C4-2B (cell line): ENCODE measurements around the gene LAMC3.

ENCODE experiments used
- H3K27ac ChIP-seq: fragments of 450-650 bp; 2 replicates; pipeline ENCODE4 v1.5.1; 2017
- ZFX ChIP-seq: fragments of 450-650 bp; IDR thresholded peaks from 2 replicates; pipeline ENCODE4 v1.6.1; 2017
- TF ChIP-seq, protein P1 (sequence below): fragments of 450-650 bp; conservative IDR thresholded peaks from 2 replicates; pipeline ENCODE4 v1.5.1; 2017; ENCODE audit warnings: mild to moderate bottlenecking

The LAMC3 gene

DNA sequence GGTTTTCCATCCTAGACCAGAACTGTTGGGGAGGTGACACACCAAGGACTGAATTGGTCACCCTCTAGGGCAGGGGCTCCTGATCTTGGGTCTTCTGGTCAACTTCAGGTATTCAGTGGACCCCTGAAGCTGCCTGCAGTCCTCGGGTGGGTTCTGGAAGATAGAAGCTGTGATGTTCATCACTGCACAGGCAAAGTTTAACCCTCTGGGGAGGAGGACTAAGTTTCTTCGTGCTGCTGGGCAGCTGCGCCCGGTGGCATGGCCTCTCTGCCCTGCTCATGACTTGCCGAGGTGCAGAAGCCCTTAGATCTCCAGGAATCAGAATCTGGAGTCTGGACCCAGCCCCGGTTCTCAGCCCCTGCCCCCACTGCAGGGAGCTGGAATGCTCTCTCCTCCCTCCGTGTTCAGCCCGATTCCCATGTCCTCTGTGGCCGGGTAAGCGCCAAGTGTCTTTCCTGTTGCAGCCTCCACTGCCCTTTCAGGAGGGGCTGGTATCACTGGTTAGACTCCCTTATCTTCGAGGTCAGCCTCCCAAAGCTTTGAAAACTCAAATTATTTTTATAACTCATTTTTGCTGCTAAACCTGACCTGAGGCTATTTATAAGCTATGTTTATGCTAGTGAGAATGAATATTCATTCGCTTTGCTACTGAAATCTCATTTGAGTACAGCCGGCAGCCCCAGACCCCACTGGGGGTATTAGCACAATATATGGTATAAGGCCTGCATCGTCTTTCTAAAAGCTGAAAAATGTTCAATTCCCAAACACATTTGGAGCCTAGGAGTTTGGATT, 1.7 kb downstream of the LAMC3 start:
- H3K27ac ChIP-seq: no peak overlapping the region
- TF ChIP-seq ZFX: no peak
- TF ChIP-seq, protein P1, sequence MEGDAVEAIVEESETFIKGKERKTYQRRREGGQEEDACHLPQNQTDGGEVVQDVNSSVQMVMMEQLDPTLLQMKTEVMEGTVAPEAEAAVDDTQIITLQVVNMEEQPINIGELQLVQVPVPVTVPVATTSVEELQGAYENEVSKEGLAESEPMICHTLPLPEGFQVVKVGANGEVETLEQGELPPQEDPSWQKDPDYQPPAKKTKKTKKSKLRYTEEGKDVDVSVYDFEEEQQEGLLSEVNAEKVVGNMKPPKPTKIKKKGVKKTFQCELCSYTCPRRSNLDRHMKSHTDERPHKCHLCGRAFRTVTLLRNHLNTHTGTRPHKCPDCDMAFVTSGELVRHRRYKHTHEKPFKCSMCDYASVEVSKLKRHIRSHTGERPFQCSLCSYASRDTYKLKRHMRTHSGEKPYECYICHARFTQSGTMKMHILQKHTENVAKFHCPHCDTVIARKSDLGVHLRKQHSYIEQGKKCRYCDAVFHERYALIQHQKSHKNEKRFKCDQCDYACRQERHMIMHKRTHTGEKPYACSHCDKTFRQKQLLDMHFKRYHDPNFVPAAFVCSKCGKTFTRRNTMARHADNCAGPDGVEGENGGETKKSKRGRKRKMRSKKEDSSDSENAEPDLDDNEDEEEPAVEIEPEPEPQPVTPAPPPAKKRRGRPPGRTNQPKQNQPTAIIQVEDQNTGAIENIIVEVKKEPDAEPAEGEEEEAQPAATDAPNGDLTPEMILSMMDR: no peak

DNA sequence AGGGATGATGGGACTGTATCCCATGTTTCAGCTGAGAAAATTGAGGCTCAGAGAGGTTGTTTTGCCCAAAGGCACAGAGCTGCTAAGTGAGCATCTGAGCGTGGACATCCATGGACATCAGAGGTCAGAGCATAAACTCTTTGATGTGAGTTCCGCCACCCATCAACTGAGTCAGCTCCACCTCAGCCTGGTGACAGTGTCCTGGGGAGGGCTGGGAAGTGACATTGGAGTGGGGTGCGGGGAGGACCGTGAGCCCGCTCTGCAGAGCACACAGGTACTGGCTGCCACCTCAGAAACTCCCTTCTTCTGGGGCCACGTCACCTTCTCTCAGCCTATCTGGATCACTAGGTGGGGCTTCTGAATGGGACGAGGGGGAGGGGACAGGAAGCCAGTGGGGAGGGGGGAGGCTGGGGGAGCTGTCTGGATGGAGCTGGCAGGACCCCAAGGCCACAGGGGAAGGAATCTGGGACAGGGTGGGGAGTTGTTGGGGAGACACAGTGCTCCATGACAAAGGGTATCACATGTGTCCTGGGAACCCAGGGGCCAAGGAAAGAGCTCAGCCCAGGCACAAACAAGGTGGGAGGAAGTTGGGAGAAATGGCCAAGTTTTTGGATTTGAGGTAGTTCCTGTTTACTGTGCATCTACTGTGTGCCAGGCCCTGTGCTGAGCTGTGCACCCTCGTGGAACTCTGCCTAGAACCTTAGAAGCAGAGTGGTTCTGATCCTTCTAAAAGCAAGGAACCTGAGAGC, 2.5 kb downstream of the LAMC3 start:
- no peak overlapping the region for H3K27ac ChIP-seq

DNA sequence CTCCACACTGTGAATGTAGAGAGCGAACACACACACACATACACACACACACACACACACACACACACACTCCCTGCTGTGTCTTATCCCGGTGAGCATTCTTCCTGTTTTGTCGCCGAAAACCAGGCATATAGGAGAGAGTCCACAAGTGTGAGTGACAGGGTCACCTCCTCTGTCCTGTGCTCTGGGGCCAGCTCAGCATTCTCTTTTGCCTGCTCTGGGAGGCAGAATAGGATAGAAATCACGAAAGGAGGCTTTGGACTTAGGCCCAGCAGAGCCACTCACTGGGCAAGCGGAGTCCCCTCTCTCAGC, 3.0 kb downstream of the LAMC3 start:
- no peak overlapping the region for H3K27ac ChIP-seq
- TF ChIP-seq, protein P1: no peak
- TF ChIP-seq ZFX: no peak

More for the DNA sequence above, 2.5 kb downstream of the LAMC3 start:
- TF ChIP-seq ZFX: no peak
- TF ChIP-seq, protein P1: no peak

DNA sequence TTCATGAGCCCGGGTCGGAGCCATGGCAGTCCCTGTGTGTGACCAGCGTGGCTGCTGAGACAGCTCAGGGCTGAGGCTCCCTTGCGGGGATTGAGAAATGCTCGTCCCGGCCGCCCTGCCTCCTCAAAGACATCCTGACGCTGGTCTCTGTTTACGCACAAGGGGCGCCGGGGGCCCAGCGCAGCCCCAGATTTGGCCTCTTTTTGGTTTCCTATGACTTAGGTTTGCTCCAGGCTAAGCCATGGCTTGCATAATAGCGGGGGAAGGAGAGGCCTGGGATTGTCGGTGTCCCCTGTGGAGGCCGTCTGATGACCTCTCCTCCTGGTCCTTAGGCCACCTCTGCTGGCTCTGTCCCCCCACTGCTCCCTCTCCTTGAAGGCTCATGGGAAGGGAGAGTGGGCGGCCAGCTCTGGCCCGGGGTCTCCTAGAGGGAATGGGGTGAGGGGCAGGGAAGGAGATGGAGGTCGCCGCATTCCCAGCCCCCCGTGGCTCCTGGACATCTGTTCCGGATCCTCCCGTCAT, 3.5 kb downstream of the LAMC3 start:
- TF ChIP-seq ZFX: no peak
- TF ChIP-seq, protein P1: no peak
- H3K27ac ChIP-seq: no peak overlapping the region

DNA sequence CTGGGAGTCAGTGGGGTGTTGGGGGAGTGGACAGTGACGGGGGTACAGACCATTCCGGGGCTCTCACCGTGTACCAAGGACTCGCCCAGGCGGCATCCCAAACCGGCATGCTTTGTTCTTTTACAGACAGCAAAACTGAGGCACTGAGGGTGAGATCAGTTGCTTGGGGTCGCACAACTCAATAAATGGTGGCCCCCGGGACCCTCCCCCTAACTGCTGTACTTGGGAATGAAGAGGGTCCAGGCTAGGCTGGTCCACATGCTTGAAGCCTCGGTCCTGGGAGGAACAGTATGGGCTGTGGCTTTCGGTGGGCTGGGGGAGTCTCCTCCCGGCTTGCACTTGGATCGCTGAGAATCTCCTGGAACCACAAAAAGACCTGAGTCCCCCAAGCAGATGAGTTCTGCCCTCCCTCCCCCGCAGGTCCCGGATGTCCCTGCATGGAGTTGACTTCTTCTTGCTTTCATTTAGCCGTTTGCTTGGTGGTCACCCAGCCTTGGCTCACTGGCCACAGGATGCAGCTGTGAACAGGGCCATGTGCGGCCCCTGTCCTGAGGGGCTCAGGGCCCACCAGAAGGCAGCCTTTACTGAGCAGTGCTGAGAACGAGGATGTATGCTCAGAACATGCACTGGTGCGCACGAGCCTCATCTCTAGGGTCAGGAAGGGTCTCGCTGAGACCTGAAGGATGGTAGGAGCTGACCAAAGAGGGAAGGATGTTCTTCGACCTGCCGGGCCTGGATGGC, 4.2 kb downstream of the LAMC3 start:
- H3K27ac ChIP-seq: no peak overlapping the region
- TF ChIP-seq, protein P1: no peak
- no peak for TF ChIP-seq ZFX

DNA sequence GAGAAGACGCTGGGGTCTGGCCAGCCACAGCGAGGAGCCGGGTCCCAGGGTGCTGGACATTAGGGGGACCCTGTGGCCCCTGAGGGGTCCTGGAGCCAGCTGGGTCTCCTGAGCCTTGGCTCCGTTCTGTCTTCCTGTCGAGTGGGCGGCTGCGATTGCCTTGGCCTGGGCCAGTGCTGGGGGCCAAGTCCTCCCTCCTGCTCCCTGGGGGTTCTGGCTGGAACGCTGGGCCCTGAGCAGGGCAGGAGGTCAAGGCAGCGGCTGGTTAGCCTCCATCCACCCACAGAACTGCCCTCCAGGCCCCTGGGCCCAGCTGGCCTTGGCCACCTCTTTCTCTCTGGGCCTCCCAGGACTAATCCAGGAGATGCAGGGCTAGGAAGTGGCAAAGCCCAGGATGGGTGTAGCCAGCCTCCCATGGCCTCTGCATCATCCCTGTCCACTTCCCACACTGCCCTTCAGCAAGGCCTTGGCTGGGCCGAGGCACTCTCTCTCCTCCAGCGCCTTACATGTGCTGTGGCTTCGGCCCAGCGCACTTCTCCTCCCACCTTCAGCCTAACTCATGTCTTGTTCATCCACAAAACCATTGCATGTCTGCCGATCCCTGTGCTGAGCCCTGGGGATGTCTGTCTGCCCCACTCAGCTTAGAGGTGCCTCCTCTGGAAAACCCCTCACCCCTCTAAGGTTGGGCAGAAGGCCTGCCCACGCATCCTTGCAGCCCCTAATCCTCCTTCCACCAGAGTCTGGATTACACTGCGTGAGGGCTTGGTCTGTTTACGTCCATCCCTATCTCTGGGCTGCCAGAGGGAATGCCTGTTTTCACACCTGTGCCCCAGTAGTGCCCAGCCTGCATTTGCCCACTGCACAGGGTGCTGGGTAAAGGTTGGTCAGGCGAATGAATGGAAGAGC, 5.0 kb downstream of the LAMC3 start:
- no peak for TF ChIP-seq ZFX
- TF ChIP-seq, protein P1: no peak
- H3K27ac ChIP-seq: no peak overlapping the region
